AG20443 (cell line): Measurements from ENCODE around the gene MICAL3.

Experiments
- DNase-seq: peaks from one replicate; pipeline ENCODE4 v3.0.0; 2012; ENCODE audit warnings: low spot score, mixed read lengths

MICAL3 gene

DNA sequence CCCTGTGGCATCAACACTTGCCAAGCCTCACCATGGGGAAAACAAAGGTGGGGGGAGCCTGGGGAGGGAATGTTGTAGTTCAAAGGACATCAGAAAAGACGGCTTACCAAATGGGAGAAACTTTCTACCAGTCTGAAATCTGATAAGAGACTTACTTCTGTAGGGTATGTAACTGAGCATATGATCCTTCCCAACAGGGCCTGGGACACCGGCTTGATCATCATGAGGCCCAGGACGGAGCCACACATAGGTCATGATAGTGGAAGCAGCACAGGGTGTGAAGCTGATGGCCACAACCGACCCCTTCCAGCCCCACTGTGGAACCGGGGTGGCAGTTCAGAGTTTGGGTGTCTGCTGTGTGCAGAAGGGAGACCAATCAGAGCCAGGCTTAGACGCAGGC lies 51.1 kb downstream of the MICAL3 start:
- DNase-seq, result no peak

DNA sequence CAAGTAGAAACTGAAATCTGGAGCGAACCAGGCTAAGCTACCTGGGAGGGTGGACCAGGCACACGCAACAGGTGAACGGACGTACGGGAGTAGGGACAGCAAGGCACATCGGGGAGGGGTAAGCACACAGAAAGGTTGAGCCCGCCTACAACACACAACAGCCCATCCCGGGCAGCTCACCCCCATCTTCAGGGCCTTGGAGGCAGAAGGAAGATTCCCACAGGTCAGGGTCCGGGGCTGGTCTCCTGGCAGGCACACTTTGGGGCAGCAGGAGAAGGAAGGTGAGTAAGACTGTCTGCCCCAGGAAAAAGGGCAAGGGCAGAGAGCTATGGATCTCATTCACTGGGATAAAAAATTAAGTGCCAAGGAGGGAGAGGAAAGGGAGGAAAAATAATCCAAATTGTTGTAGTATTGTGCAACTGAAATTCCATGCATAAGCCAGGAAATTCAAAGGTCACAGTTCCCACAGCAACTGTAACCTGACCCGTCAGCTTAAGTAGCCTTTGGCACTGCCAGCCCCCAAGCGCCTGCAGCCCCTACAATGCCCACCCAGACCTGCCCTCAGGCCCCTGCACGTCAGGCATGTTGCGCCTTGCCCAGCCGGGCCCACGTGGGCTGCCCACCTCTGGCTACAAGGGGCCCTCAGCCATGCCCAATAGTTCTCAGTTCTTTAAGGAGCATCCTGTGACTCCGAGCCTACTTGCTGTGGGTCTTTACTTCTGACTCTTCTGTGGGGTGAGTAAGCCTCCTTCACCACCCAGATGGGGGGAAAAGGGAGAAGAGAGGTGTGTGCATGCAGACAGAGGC lies 51.8 kb downstream of the MICAL3 start:
- peak; percentile 83 for DNase-seq

DNA sequence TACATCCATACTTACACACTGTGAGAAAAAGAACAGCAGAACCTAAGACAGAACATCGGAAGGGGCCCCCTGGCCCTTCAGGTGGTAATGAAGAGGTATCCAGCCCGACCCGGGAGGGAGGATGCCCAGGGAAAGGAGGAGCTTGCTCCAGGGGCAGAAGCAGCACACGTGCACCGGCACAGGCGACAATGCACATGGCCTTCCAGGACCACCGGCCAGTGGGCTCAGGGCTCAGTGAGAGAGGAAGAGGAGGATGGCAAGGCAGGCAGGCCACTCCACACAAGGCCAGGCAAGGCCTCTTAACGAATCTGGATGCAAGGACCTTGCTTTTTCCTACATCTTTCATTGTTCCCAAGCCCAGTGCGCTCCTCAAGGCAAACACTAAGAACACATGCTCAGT lies 52.6 kb downstream of the MICAL3 start:
- DNase-seq, result no peak

DNA sequence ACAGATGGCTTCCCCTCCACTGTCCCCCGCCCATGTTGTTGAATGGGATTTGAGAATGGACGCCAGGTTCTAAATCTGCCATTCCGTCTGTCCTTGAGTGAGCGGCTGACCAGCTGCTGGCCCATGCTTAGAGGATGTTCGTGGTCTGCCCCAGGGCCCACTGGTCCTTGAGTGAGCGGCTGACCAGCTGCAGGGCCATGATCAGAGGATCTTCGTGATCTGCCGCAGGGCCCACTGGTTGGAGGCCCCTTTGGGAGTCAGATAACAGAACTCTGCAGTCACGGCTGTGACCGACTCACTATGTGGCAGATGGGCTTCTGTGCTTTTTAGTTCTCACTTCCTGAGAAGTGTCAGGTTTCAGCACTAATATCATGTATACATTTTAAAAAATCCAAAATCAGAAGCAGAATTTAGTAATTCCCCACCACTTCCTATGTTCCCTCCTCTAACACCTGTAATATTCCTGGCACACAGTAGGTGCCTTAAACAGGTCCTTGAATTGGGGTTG lies 54.1 kb downstream of the MICAL3 start:
- DNase-seq, result no peak

DNA sequence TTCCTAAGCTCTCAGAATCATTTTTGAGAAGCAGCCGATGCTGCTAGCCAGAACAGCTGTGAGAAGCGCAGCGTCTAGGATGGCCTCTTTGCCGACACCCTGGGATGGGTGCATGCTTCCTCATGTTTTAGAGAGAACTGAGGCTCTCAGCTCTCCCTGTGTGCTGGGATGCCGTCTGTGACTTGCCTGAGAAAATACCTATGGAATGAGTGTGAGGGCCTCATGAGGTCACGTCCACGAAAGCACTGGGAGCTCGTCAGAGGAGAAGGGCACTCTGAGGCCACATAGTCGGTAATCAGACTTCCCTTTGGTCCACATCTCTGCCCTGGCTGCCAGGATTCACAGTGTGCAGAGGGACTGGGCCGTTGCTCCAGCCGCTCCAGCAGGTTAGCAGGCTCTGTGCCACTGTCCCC lies 54.7 kb downstream of the MICAL3 start:
- DNase-seq, result peak; percentile 82

DNA sequence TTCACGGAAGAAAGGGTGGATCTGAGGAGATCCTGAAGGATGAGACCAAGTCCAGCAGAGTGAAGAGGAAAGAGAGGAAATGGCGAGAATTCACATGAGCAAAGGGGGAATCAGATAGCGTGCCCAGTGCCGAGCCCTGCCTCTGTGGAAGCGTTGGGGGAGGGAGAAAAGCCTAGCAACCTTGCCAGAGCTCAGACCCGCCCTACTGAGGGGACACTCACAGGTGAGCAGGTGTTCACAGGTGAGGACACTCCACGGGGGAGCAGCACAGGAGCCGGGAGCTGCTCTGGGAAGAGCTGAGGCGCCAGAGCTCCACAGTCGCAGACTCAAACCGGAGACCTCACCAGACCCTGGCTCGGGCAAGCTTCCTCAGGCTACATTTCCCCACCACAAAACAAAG lies 56.2 kb downstream of the MICAL3 start:
- DNase-seq, result no peak

DNA sequence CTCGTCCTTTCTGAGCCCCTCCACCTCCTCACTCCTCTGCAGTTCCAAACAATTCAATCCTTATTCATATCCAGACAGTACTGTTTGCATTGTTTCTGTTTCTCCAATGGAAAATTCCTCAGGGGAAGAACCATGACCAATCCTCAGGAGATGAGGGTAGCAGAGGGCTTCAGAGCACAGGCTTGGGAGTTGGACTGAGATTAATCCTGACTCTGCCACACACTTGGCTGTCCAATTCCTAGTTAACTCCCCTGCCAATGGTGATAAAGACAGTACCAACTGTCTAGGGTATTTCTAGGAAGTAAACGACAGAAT lies 58.0 kb downstream of the MICAL3 start:
- no peak for DNase-seq

DNA sequence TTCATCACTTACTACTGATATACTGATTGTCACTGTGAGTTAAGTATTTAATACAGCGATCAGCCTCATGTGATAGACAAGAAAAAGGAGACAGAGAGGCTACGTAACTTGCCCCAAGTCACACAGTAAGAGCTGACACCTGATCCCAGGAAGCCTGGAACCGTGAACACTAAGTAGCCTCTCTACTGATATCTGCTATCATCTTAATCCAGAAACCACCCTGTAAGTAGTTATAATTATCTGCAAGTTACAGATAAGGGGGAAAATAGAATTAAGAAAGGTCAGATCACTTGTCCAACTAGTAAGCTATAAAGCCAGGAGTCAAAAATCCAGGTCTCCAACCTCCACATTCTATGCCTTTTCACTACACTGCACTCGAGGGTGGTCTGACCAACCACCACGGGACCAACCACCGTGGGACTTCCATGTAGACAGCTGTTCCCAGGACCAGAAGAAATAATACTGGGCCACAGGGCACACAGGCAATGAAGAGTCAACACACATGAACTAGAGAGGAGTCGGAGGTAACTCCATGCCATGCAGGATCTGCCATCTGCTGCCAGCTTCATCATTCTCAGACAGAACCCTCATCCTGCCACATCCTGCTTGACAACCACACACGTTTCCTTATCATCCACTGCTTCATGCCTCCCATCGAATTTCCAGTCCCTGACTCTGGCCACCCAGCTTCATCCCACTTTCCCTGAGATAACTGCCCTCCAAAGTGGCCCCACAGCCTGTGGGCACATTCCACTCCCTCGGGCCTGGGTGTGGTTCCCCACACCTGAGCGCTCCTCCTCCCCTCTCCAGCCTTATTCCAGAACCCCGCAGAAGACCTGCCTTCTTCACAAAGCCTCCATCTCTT lies 58.6 kb downstream of the MICAL3 start:
- DNase-seq, result no peak

DNA sequence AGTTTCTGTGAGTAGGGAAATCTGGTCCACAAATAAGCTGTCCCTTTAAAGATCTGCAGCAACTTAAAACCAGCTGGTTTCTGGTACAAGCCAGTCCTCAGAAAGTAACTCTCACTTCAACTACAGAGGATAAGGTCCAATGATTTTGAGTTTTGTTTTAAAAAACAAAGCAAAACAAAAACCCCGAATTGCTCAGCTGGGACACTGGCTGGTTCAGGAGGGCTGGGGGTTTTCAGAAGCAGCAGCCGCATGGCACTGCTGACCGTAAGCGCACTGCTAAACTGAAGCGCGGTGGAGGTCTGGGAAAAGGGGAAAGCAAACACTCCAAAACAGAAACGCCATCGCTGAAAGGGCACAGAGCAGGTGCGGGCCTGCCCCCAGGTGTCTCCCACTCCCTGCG lies 59.7 kb downstream of the MICAL3 start:
- no peak for DNase-seq

DNA sequence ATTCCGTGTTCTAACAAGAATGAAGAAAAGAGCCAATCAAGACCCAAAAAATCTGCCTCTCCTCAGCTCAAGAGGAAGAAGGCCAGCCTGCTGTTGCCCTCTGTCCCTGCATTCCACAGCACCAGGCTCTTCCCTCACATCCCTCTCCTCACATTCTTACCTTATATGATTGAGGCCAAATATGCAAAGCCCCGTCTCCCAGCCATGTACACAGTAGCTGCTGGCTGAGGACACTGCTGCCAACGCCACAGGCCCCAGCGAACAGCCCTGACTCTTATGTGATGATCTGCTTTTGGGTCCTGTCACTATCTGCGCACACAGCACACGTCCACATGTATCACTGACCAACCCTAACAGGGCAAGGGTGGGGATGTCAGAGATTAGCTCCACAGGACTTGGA lies 60.2 kb downstream of the MICAL3 start:
- DNase-seq, result no peak

DNA sequence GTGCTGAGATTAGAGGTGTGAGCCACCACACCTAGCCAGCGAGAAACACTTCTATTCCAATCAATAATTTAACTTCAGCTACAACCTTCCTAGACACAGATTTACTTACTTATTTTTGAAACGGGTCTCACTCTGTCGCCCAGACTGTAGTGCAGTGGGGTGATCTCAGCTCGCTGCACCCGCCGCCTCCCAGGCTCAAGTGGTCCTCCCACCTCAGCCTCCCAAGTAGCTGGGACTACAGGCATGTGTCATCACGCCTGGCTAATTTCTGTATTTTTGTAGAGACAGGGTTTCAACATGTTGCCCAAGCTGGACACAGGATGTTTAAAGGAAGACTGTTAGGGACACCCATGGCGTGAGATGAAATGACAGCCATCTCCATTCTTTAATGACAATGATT lies 61.3 kb downstream of the MICAL3 start:
- DNase-seq, result no peak

DNA sequence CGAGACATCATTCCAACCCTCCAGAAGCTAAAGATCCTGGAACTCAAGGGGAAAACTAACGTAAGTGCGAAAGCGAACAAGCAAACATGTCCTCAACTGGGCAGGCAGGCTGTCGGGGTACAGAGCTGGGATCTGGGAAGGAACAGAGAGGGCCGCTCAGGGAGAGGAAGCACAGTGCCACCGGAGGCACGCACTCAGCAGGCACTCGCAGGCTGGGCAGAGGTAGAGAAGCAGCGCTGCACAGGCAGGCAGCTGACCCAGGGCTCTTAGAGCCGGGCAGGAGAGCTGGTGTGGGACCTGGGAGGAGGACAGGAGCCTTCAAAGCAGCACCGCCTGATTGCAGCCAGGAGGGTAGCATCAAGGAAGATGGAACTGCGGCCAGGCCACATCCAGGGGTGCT lies 62.2 kb downstream of the MICAL3 start:
- DNase-seq, result no peak

DNA sequence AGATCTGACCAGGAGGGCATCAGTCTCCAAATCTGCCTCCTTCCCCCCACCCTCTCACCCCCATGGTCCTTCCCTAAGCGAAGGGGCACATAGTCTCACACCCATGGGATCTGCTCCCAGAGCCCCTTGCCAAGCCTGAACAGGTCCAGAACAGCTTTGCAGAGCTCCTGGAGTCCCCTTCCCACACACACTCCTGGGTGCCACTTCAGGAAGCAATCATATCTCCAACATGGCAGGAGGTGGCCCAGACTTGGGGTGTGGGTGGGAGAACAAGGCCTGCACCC lies 63.0 kb downstream of the MICAL3 start:
- DNase-seq, result no peak

DNA sequence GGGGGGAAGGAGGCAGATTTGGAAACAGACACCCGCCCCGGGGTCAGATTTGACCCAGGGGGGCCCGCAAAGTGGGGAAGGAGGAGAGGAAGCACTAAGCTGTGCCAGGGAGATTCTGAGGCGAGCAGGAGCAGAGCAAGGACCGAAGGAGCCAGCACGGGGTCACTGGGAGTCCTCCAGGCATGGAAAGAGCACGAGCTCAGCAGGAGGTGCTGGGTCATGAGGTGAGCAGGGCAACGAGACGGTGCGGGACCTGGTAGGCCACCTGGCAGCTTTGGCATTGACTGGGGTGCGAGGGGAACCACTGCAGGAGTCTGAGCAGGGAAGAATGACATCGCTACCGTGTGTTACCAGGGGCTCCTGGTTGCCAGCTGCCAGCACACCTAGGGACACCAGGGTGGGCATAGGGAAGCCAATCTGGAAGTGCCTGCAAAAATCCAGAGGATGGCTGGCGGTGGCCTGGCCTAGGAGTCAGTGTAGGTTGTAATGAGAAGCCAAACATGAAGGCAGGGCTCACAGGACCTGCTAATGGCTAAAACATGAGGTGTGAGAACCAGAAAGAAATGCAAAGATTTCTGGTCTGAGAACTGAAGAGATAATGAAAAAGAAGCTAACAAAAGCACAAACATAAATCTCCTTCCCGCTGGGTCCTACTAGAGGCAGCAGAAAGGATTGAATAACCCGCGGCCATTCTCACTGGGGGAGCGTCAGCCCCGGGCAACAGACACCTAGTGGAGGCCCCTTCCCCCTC lies 63.5 kb downstream of the MICAL3 start:
- no peak for DNase-seq

DNA sequence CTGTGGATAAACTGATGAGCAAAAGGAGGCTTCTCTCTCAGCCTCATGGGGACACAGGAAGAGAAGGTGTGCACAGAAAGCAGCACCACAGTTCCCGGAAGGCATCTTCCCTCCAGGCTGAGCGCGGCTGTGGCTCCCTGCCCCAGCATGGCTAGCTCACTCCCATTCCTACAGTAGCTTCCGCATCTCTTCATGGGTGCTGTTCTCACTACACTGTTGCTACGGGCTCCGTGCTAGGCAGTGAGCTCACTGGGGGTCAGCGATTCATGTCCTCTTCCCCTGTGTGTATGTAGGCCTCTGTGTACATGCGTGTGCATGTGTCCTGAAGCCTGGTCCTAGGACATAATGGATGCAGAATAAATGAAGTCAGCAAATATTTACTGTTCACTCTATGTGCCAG lies 64.3 kb downstream of the MICAL3 start:
- no peak for DNase-seq

DNA sequence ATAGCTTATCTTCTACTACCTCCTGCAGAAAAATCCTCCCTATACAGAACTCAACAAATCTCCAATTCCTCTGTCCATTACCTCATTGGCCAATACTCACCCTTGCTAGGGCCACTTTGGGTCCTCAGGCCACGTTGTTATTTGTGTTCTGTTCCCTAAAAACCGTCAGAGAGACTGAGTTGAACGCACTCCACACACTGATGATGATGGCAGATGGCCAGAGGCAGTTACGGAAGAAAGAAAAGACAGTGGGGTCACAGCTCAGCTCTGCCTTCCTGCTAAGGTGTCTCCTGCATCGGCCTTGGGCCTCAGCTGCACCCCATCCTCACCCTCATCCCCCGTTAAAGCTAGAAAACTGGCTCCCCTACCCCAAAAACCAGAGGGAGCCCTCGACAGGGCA lies 66.2 kb downstream of the MICAL3 start:
- no peak for DNase-seq

DNA sequence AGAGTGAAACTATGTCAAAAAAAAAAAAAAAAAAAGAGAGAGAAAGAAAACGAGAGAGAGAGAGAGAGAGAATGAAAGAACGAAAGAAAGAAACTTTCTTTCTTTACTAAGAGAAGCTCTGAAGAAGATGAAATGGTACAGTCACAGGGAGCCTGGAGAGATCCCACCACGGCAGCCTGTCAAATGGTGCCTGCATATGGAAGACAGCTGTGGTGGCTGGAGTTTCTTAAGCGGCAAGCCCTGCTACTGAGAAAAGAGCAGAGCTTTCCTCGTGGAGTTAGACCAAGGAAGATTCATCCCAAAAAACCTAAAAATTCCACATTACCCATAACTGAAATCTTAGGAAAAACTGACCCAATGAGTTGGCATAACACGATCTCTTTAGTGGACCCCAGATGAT lies 66.7 kb downstream of the MICAL3 start:
- DNase-seq, result peak; percentile 72

DNA sequence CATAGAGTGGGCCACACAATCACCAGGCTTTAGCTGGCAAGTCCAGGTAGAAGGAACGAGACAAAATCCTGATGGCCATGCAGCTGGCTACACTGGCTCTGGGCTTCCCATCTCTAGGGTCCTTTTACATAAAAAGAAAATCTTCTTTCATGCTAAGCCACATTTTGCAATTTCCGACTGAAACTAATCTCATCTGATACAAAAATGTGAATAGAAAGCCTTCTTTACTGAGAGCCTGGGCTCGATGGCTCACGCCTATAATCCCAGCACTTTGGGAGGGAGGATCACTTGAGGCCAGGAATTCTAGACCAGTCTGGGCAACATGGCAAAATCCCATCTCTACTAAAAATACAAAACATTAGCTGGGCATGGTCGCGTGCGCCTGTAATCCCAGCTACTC lies 67.2 kb downstream of the MICAL3 start:
- DNase-seq, result no peak

DNA sequence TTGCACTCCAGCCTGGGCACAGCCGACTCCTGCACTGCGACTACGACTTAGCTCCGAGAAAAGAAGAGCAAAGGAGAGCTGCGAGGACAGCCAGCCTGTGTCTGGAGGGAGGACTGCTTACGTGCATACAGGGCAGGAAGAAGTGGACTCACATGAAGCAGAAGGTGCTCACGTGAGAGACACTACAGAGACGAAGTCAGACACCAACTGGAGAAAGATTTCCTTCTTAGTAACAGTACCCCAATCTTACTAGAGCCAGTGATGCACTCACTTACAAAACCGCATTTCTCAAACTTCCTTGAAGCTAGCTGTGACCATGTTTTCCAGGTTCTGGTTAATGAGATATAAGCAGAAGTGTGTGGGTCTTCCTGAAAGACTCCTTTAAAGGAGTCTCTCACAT lies 67.7 kb downstream of the MICAL3 start:
- no peak for DNase-seq

DNA sequence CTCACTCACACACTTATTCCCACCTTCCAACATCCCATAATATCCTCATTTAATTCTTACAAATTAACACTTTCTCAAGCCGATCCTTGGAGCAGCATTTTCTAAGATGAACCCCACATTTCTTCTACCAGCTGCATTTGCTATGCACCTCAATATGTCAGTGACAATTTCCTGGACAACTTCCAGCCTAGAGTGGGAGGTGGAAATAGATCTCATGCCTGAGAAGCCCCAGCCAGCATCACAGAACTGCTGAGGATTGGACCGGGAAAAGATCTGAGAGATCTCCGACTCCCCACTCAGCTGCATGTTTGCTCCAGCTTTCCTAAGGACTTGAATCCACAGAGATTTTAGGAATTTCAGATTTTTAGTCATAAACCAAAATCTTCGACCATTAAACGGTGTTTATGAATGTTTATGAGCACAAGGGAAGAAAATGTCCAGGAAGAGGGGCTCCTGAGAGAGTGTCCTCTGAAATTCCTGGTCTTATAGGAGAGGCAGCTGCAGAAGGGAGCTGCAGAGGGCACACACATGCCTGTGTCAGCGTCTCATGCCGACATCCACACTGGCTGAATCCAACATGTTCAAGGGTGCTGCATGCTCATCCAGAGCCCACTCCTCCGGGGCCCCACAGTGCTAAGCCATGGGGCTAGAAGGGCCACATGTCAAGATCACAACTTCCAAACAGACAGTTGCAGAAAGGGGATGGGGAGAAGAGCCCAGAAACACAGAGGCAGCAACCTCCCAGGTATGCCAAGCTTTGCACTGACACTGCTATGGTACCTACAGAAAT lies 68.6 kb downstream of the MICAL3 start:
- no peak for DNase-seq

DNA sequence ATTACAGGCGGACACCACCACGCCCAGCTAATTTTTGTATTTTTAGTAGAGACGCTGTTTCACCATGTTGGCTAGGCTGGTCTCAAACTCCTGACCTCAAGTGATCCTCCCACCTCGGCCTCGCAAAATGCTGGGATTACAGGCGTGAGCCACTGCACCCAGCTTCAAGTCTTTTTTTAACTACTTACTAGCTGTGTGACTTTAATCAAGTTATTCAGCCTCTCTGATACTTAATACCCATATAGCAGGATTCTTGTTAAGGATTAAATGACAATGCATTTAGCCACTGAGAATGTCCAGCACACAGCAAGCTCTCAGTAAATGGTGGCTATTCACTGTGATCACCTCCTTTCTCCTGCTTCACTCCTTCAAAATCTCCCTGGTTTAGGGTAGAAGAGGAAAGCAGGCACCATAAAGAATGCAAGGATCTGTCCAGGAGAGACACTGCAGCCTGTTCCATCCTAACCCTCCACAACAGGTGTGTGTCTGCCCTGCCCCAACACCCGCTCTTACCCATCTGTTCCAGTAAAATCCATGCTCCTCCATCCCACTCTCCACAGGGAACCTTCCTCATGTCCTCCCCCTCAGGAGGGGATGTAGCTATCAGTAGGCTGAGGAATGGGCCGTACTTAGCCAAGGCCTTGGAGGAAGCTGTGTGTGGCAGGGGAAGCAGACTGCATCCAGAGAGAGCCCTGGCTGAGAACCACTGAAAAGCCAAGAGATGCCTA lies 69.3 kb downstream of the MICAL3 start:
- DNase-seq, result no peak
